NOMO-1 treated with DMSO at 0.1 percent for 48 hours (cell line): ENCODE data around the gene GNG3.
"Not testable (repeated sequence)": the region's sequence is repeated elsewhere in the genome, so short reads cannot be mapped to it uniquely, and the experiment has no call there.

ENCODE experiments used
- DNase-seq: peaks from one replicate; lab custom pipeline; 2025; ENCODE audit not compliant: unreplicated experiment; lab: John Stamatoyannopoulos, UW

GNG3 gene

DNA sequence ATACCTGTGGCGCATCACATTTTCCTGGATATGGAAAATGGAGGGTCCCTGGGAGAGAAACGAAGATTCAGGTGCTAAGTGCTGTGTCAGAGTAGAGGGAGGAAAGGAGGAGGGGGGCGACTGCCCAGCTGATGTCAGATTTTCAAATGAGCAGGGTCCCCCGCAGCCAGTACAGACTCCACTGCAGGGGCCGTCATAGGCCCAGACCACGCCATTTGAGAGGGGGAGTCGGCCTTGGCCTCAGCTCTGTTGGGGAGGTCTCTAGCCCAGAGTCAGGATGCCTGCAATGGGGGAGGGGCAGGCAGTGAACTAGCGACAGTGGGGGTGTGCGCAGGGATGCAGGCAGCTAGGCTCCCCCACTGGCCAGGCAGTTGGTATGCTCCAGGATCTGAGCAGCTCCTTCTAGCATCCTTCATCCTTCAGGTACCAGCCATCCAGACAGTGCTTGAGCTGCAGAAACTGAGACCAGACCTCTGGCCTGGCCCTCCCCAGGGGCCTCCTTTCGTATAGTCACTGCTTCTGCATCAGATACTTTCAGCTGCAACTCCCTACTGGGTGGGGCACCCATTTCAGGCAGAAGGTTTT, at the start of gene GNG3, which contains the start of gene BSCL2:
Gene GNG3, plus strand, starts transcription at position 400 of the 585 bp plus-strand sequence. CDS start 620 bp downstream, outside the sequence.
Gene BSCL2, minus strand, starts transcription at position 148 of the 585 bp plus-strand sequence. CDS start 229 bp downstream, outside the sequence.
- DNase-seq = no peak

DNA sequence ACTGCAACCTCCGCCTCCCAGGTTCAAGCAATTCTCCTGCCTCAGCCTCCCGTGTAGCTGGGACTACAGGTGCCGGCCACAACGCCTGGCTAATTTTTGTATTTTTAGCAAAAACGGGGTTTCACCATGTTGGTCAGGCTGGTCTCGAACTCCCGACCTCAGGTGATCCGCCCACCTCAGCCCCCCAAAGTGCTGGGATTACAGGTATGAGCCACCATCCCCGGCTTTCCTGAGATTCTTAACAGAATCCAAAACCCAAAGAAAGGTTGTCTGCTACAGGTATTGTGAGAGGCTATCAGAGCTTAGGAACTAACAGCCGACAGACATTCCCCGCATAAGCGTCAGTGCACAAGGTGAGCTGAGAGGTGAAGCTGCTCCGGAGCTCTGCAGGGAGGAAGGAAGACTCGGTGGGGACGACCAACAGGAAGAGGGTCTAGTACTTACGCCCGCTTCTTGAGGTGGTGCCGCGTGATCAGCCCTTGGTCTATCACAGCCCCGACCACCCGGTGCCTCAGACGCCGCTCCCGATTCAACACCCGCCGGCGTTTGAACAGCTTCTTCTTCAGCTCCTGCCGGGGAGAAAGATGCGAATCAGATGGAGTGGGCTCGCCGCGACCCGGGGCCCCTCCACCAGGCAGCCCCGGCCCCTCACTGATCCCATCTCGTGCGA, 42.9 kb upstream of the GNG3 start:
- DNase-seq = peak; percentile 77

DNA sequence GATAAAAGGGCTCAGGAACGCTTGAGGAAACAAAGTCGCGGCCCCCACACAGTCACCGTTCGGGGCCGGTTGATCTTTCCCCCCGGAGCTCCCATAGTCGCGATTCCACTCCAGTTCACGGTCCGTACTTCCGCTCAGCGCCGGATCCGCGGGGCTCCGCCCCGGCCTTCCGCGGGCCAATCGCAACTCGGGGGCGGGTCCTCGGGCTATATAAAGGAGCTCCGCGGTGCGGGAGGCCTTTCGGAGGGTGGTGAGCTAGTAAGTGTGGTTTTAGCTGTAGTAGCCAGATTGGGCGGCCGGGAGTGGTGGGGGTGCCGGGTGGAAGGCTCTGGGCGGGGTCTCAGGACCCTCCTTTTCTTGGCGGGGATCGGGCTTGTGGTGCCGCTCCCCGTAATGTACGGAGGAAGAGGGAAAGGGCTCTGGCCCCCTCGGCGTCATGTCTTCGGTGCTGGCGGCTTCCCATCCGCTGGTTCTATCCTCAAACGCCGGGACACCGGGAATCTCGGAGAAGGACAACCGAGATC, 42.3 kb upstream of the GNG3 start, which contains the start of the genes C11orf98 and CSKMT:
Gene C11orf98, minus strand, starts transcription at position 136 of the 524 bp plus-strand sequence. Its CDS starts 41 bp downstream, at position 95.
Gene CSKMT, plus strand, starts transcription at position 238 of the 524 bp plus-strand sequence. CDS start 568 bp downstream, outside the sequence.
- peak; percentile 89 for DNase-seq

DNA sequence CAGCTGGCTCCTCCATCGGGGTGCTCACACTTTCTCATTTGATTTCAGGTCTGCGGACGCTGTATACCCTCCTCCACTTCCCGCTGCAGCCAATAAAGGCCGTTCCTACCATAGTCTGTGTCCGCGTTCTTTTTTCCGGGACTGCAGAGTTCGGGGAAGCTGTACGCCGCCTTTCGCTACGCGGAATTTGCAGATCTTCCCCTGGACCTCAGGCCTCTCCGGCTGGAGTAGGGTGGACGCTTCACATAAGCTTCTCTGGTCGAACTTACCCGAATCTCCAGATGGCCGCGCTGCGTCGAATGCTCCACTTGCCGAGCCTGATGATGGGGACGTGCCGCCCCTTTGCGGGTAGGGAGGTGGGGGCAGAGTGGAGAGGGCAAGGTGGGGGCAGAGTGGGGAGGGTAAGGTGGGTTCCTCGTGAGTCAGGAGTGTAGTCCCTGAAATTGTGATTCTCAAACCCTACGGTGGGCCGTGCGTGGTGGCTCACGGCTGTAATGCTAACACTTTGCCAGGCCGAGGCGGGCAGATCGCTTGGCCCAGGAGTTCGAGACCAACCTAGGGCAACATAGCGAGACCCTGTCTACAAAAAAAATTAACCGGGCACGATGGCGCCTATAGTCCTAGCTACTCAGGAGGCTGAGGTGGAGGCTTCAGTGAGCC, 41.7 kb upstream of the GNG3 start:
- DNase-seq = peak; percentile 56

DNA sequence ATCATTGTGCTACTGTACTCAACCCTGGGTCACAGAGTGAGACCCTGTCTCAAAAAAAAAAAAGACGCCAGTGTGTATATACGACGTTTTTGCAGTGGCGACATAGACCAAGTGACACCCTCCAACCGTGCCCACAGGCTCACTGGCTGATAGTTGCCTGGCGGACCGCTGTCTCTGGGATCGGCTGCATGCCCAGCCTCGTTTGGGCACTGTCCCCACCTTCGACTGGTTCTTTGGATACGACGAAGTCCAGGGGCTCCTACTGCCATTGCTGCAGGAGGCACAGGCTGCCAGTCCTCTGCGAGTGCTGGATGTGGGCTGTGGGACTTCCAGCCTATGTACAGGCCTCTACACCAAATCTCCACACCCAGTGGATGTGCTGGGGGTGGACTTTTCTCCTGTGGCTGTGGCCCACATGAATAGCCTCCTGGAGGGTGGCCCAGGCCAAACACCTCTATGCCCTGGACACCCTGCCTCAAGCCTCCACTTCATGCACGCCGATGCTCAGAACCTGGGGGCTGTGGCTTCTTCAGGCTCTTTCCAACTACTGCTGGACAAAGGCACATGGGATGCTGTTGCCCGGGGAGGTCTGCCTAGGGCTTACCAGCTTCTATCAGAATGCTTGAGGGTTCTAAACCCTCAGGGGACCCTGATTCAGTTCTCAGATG, 41.1 kb upstream of the GNG3 start:
- no peak for DNase-seq

DNA sequence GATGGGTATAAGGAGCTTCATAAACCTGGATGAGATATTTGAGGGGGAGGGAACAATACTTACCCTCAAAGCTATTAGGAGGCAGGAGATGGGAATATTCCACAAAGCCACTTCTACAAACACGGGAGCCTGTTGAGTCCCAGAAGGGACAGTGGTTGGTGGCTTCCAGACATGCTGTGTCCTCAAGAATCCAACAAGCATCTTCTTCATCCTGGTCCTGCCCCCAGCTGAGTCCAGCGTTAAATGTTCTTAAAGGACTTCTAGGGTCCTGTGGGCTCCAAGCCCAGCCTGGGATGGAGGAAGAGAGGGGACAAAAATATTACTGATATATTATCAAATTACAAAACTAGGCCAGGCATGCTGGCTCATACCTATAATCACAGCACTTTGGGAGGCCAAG, 40.0 kb upstream of the GNG3 start:
- no peak for DNase-seq

DNA sequence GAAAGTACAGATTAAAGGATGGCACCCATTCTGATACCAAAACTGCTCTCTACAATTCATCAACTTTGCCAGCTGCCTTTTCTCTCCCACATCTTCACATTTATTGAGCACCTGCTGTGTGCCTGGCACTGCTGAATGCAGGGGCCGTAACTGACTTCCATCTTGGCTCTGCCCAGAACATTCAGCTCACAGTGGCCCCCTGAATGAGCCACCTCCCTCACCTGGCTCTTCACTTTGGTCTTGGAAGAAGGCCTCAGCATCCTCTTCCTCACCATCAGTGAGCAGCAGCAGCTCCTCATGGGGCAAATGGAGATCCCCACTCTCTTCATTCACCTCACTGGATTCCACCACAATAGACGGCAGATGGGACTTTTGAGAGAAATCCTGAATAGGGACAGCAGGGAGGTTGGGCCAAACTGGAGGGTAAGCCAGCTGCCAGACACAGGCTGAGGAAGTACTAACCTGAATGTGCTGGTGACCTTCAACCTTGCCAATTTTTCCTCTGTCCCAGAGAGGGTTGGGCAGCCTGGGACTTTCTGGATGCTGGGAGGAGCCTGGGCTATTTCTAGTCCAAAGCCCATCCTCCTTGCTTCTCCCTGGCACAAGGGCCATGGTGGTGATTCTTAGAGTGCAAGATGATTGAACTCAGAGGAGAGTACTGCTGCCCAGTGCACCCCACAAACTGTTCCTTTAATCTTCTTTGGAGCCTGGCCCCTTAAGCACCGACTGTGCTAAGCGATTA, 37.9 kb upstream of the GNG3 start:
- DNase-seq = no peak

DNA sequence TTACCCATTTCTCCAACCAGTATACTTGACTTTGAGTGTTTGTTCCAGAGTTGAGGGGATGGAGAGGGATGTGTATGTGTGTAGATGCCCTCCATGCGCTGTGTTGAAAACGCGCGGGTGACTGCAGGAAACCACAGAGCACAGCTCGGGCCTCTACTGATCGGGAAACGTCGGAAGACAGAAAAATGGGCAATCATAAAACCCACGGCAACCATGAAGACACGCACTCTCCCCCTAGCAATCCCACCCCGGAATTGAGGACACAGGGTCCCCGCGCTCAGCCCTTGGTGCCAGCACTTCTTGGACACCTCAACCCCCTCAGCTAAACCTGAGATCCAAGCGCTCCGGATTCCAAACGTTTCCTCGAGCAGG, 36.3 kb upstream of the GNG3 start:
- DNase-seq = peak; percentile 59

DNA sequence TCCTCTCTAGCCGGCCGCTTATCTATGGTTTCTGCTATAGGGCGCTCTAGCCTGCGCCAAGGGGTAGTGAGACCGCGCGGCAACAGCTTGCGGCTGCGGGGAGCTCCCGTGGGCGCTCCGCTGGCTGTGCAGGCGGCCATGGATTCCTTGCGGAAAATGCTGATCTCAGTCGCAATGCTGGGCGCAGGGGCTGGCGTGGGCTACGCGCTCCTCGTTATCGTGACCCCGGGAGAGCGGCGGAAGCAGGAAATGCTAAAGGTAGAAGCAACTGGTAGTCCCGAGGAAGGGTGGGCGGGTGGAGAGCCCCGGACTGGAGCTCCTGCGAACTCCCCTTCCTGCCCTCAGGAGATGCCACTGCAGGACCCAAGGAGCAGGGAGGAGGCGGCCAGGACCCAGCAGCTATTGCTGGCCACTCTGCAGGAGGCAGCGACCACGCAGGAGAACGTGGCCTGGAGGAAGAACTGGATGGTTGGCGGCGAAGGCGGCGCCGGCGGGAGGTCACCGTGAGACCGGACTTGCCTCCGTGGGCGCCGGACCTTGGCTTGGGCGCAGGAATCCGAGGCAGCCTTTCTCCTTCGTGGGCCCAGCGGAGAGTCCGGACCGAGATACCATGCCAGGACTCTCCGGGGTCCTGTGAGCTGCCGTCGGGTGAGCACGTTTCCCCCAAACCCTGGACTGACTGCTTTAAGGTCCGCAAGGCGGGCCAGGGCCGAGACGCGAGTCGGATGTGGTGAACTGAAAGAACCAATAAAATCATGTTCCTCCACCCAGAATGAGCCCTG, 35.7 kb upstream of the GNG3 start, which contains the start of the genes LBHD1 and UQCC3:
Gene LBHD1, minus strand, starts transcription at position 660 of the 782 bp plus-strand sequence. CDS start 2,236 bp downstream, outside the sequence.
Gene UQCC3, plus strand, starts transcription at position 66 of the 782 bp plus-strand sequence. Its CDS starts 73 bp downstream, at position 139.
- peak; percentile 93 for DNase-seq

DNA sequence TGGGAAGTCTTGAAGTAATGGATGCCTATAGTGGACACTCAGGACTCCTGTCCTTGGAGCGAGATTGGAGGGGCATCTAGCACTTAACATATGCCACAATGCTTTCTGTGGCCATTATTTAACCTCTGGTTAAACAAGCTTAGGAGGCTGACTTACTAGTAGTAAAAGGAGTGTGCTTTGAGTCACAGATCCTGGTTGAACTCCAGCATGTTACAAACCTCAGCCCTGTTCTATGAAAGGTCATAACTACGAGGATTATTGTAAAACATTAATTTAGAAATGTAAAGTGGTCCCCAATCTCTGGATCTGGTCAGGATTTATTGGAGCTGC, 34.3 kb upstream of the GNG3 start:
- no peak for DNase-seq

DNA sequence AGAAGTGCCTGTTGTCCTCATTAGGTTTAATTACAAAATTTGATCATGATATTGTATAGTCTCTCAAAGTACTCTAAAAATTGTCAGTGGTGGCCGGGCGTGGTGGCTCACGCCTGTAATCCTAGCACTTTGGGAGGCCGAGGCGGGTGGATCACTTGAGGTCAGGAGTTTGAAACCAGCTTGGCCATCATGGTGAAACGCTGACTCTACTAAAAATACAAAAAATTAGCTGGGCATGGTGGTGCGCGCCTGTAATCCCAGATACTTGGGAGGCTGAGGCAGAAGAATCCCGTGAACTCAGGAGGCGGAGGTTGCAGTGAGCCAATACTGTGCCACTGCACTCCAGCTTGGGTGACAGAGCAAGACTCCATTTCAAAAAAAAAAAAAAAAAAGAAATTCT, 32.1 kb upstream of the GNG3 start:
- not testable (repeated sequence) for DNase-seq

DNA sequence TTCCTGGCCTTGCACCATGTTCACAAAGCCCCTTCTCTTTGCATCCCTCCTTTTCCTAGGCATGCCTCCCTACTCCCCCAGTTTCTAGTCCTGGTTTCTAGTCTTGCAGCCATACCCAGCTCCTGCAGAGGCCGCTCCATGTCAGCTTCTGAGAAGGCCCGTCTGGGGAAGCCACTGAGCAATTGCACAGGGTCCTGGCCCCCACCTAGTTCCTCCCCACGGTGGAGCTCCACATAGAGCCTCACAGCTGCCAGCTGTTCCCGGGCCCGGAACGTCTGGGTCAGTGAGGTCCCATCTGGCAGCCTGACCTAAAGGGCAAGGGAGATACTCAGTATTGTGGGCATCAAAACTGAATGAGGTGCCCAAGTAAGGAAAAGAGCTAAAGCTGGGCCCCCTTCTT, 30.8 kb upstream of the GNG3 start:
- DNase-seq = no peak

DNA sequence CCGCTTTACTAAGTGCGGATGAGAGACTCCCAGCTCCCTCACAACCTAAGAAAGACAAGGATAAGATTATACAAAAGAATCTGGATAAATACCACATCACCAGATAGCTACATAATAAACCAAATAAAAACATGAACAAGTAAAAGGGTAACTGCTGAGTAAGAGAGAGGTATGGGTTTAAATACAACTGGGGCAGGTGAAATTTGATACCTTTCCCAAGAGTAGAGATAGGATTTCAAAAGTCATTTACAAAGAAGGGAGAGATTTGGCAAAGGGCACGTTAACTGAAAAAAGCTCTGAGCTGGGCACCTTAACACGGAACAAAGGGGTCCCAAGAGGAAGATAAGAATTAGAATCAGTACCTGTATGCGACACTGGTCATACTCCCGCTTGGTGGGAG, 30.3 kb upstream of the GNG3 start:
- DNase-seq = no peak

DNA sequence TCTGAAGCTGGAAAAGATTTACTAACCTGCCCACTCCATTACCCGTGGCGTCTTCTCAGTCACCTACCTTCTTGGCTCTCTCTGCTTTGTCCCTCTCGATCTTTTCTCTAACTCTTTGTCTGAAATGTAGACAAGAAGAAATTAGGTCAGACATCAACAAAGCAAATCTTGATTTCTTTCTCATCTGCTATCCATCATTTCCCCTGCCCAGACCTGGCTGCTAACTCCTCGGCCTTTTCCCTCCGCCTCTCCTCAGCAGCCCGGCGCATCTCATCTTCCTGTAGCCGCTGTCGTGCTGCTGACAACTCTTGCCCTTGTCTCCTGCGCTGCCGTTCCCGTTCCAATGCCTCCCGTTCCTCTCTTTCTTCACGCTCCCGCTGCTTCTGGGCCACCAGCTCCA, 29.8 kb upstream of the GNG3 start:
- DNase-seq = no peak

DNA sequence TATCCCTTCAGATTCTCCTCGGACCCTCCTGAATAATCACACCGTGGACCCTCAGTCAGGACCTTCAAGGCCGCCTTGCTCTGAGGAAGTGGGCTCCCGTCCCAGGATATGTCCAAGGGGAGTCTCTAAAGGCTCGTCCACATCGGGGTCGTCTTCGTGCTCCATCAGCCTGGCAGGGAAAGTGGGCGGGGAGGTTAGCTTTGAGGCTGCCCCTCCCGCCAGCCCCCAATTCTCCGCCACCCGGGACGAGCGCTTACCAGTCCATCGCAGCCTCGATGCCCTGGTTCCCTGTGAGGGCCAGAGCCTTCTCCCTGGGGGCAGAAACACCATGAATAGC, 29.1 kb upstream of the GNG3 start:
- DNase-seq = no peak

DNA sequence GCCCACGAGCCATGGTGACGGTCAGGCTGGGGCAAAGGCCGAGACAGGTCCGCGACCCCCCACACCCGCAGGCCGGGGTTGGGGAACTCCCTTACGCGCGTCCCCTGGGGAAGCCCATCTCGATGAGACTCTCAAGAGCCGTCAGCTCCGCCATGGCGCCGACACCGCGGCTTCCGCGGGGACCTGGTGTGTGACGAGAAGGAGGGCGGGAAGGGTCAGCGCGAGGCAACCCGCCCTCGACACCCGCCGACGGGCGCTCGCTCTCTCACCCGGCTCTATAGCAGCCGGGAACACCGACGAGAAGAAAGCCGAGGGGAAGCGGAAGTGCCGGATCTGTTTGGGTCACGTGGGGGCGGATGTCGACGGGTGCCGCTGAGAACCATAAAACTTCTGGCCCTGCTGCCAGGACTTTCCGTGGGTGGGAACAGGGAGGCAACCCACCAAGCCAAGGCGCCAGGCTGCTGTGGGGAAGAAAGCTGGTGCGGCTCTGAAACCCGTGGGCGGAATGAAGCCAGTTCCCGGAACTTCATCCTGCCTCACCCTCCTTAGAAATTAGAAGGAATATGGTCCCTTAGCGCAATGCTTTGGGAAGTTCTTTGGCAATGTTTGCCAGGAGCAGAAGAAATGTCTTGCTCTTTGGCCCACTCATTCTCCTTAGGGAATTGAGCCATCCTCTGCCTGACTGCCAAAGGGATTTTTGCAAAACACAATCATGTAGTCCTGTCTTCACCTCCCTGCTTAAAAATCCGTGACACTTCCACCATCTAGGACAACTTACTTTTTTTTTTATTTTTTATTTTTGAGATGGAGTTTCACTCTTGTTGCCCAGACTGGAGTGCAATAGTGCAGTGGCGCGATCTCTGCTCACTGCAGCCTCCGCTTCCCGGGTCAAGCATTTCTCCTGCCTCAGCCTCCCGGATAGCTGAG, 28.4 kb upstream of the GNG3 start, which contains the start of gene UBXN1:
Gene UBXN1, minus strand, starts transcription at position 304 of the 927 bp plus-strand sequence. Its CDS starts 150 bp downstream, at position 154.
- peak; percentile 93 for DNase-seq

DNA sequence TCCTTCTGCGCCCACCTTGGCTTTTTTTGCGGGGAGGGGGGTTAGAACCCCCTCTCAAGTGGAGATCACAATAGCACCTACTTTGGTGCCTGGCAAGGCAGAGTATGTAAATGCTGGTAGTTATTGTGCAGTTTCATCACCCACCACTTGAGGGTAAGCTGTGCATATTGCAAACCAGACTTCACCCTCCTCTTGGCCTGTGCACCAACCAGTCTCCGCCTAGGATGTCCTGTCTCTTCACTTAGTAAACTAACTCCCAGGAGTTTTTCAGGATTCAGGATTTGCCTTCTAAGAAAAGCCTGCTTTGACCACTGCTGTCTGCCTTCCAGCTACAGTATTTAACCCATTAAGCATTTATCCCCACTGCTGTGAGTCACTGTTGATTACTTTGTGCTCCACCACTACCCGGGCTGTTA, 26.6 kb upstream of the GNG3 start:
- peak; percentile 36 for DNase-seq

DNA sequence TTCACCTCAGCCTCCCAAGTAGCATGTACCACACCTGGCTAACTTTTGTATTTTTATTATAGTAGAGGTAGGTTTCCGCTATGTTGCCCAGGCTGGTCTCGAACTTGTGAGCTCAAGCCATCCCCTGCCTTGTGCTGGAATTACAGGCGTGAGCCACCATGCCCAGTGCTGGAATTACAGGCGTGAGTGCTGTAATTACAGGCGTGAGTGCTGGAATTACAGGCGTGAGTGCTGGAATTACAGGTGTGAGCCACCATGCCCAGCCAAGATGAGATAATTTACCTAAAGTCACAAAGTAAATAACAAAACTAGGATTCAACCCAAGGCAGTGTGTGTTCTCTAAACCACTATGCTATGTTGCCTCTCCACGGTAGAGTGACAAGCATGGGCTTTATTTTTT, 25.0 kb upstream of the GNG3 start:
- DNase-seq = no peak
